Measurements from ENCODE around the gene HS3ST5.

HS3ST5 gene, protein sequence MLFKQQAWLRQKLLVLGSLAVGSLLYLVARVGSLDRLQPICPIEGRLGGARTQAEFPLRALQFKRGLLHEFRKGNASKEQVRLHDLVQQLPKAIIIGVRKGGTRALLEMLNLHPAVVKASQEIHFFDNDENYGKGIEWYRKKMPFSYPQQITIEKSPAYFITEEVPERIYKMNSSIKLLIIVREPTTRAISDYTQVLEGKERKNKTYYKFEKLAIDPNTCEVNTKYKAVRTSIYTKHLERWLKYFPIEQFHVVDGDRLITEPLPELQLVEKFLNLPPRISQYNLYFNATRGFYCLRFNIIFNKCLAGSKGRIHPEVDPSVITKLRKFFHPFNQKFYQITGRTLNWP

DNA sequence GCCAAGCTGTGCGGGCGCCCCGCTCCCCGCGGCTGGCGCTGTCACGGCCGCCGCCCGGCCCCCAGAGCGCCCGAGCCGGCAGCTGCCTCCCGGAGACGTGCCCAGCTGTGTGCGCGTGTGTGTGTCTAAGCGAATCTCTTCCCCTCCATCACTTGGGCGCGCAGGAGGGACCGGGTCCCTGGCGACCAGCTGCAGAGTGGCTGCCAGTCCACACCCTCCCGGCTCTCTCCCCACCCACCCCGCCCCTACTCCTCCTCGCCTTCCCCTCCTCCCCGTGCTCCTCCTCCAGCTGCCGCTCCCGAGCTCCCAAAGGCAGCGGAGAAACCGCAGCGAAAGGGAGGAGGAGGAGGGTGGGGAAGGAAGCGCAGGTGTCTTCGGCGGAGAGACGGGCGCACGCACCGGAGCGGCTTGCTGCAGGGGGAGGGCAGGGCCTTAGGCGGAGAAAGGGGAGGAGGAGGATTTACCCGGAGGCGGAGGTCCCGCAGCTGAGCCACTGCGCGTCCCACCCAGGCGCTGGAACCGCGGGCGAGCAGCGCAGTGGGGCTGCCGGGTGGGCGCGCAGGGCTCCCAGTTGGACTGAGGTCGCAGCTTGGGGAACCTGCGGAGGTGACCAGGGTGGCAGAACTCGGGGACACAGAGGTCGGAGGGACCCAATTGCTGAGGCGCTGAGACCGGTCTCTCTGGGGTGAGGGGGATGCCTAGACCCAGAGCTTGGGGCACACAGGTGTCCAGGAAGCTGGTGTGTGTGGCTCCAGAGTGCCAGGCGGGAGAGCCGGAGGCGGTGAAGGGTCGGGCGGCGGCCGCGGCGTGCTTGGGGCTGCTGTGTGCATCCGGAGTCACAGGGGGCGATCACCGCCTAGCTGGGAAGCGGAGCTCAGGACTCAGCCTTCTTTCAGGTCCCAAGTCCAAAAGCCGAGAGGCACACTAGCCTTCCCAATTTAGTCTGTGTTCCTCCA lies at the start of gene HS3ST5:
Gene HS3ST5, minus strand, starts transcription at position 198 of the 956 bp plus-strand sequence. CDS start 280,178 bp downstream, outside the sequence.
- ATAC-seq, result peak; percentile 16
- no peaks in the 10 kb centered on the region for H3K4me1 Mint-ChIP-seq
- no peak within 1 kb of the TSS for H3K27ac Mint-ChIP-seq
- H3K9me3 Mint-ChIP-seq, result no peaks in the 10 kb centered on the region
- DNase-seq (ENCODE audit: low spot score in 2 of 2), result no peak
- H3K36me3 Mint-ChIP-seq, result no peaks in the 10 kb centered on the region
- H3K4me3 Mint-ChIP-seq, result no peak within 1 kb of the TSS

DNA sequence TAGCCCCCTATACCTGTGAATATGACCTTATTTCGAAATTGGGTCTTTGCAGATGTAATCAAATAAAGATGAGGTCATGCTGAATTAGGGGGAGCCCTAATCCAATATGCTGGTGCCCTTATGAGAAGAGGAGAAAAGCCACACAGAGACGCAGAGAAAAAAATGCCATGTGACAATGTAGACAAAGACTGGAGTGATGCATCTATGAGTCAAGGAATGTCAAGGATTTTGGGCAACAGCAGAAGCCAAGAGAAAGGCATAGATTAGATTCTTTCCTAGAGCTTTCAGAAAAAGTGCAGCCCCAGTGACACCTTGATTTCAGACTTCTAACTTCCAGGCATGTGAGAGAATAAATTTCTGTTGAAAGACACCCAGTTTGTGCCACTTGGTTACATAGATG lies 47.4 kb upstream of the HS3ST5 start:
- DNase-seq (ENCODE audit: low spot score in 2 of 2) (no peak), ATAC-seq (no peak)
- Mint-ChIP-seq H3K27ac (no peak overlapping the region), H3K4me3 (no peak overlapping the region), H3K4me1 (no peaks in the 10 kb centered on the region), H3K9me3 (peaks cover 7% of the 10 kb centered on the region), H3K36me3 (no peaks in the 10 kb centered on the region)

DNA sequence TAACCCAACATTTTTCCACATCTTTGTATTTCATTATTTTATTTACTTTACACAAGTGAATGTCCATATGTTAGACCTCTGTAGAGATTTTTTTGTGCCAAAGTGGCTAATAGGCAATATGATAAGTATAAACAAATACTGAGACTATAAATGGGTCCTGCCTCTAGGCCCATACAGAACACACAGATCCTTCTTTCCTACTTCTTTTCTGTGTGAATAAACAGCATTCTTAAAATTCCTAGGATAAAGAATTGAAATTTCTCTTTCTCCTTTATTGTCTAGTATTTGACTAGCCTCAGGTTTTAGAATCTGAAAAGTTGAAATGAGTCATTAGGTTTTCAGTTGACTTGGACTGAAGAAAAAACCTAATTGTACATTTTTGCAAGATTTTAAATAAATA lies 46.3 kb upstream of the HS3ST5 start:
- no peaks in the 10 kb centered on the region for H3K36me3 Mint-ChIP-seq
- H3K4me3 Mint-ChIP-seq, result no peak overlapping the region
- H3K4me1 Mint-ChIP-seq, result no peaks in the 10 kb centered on the region
- no peak for ATAC-seq
- H3K27ac Mint-ChIP-seq, result no peak overlapping the region
- peaks cover 4% of the 10 kb centered on the region for H3K9me3 Mint-ChIP-seq
- no peak for DNase-seq (ENCODE audit: low spot score in 2 of 2)

DNA sequence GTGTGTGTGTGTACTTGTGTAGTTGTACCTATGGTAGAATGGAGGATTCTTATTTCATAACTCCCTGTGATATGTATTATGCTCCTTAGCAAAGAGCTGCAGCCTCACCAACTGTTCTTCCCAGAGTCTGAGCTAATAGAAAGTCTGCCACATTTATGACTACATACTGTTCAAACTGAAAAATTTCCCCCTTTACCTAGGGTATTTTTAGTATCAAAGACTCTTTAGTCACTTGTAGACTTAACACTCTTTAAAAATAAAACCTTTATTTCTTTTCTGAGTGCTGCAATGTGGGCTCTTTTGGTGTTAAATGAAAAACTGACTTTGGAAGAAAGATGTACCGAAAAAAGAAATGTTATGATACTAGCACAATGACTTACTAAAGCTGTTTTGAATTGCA lies 39.6 kb upstream of the HS3ST5 start:
- no peaks in the 10 kb centered on the region for H3K36me3 Mint-ChIP-seq
- no peak for DNase-seq (ENCODE audit: low spot score in 2 of 2)
- H3K9me3 Mint-ChIP-seq, result peaks cover 4% of the 10 kb centered on the region
- no peak for ATAC-seq
- H3K4me3 Mint-ChIP-seq, result no peak overlapping the region
- no peaks in the 10 kb centered on the region for H3K4me1 Mint-ChIP-seq
- no peak overlapping the region for H3K27ac Mint-ChIP-seq

DNA sequence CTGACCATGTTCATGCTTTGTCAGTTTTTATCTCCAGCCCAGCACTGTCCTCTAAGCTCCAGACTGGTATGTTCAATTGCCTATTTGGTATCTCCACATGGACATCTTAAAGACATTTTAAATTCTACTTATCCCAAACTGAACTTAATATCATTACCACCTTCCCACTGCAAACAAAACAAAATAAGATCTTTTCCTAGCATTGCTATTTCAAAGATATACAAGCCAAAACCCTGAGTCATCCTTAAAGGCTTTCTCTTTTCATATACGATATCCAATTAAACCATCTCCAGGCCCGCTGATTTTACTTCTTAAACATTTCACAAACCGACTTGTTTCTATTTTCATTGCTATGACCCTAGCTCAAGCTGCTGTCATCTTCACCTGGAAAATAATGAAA lies 35.1 kb upstream of the HS3ST5 start:
- Mint-ChIP-seq H3K4me3 (no peak overlapping the region), H3K36me3 (no peaks in the 10 kb centered on the region), H3K27ac (no peak overlapping the region), H3K9me3 (peaks cover 4% of the 10 kb centered on the region), H3K4me1 (no peaks in the 10 kb centered on the region)
- DNase-seq (ENCODE audit: low spot score in 2 of 2), result no peak
- no peak for ATAC-seq

DNA sequence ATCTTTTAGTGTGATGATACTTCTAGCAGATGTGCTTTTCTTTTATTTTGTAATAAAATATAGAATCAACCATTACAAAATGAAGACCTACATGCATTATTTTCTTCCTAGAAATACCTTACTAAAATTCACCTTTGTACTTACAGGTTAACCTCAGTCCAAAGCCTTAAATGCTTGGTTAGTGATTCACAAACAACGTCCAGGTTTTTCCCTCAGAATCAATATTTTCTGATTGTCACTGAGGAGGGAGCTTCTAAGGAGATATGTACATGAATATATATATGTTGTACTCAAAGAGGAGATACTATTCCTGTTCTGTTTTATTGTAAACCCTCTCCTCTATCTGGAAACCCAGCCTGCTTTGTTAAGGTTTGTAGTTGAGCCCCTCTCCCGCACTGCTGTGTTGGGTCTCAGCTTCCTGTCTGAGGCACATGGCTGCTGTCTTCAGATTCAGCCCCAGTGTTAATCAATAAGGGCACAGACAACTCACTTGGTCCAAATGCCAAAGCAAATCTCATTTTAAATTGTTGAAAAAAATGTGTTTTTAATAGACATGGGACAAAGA lies 33.9 kb upstream of the HS3ST5 start:
- no peak overlapping the region for H3K4me3 Mint-ChIP-seq
- H3K9me3 Mint-ChIP-seq, result peaks cover 4% of the 10 kb centered on the region
- H3K36me3 Mint-ChIP-seq, result no peaks in the 10 kb centered on the region
- no peak overlapping the region for H3K27ac Mint-ChIP-seq
- ATAC-seq (no peak), DNase-seq (ENCODE audit: low spot score in 2 of 2) (no peak)
- no peaks in the 10 kb centered on the region for H3K4me1 Mint-ChIP-seq

DNA sequence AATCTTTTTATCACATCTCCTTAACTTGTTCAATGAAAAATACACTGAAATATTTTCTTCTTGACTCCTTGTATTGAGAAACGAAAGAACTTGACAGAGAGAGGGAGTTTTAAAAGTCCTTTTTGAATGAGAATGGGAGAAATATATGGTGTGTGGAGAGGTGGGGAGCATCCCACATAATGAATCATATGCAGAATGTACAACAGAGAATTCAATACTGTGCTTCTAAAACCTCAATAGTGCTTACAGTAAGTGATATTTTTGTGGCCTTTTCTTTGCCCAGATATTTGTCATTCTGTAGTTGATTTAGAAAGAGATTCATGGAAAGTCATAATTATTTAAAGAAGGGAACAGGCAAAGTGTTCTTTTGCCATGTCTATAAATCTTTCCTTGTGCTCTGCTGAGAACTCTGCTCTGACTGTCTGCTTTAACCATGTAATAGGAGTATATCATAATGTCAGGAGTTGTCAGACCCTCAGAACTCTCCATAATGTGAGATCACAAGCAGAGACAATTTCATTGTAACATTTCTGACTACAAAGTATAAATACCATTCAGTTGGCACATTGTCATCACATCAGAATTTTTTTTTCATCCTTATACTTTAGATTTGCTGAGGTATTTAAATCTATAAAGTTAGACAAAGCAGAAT lies 32.8 kb upstream of the HS3ST5 start:
- H3K4me3 Mint-ChIP-seq, result no peak overlapping the region
- H3K4me1 Mint-ChIP-seq, result no peaks in the 10 kb centered on the region
- H3K9me3 Mint-ChIP-seq, result peaks cover 4% of the 10 kb centered on the region
- no peaks in the 10 kb centered on the region for H3K36me3 Mint-ChIP-seq
- H3K27ac Mint-ChIP-seq, result no peak overlapping the region
- no peak for ATAC-seq
- DNase-seq (ENCODE audit: low spot score in 2 of 2), result no peak

DNA sequence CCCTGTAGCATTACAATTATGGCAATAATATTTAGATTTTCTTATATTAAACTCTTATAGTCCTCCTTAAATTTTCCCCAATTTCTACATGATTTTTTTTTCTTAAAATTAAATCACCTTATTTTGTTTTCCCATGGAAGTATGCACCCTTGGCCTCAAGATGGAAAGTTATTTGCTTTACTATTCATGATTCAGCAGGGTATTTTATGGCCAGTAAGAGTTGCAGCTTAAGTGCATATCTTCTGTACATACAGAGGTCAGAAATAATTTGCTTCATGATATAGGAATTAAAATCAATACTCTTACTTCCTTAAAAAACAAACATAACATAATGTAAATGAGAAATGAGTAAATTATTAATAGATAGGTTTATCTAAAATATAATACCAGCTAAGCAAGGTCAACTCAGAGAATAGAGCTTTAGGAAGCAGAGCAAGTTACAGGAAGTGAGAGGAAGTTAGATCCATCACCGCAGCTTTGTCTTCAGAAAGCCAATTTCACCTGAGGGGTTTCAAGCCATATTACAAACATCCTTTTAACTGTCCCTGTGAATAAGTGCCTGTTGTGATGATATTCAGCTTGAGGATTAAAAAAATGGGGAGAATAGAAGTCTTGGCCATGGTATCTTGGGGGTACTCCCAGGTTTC lies 24.6 kb upstream of the HS3ST5 start:
- Mint-ChIP-seq H3K27ac (no peak overlapping the region), H3K36me3 (no peaks in the 10 kb centered on the region), H3K9me3 (peaks cover 2% of the 10 kb centered on the region), H3K4me3 (no peak overlapping the region), H3K4me1 (no peaks in the 10 kb centered on the region)
- DNase-seq (ENCODE audit: low spot score in 2 of 2), result no peak
- no peak for ATAC-seq

DNA sequence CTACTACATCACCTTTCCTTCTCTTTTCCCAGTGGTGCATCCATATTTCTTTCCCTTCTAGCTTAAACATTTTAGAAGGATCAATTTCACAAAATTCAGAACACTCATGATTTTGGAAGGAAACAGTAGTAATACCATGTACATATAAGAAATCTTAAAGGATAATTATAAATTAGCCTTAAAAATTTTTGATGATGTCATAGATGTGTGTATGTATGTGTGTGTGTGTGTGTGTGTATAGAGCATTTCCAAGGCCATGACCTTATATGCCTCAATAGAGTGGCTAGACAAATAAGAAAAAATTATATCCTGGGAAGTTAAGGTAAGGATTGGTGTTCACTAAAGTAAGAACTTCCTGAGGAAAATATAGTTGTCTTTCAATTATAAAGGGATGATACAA lies 24.1 kb upstream of the HS3ST5 start:
- Mint-ChIP-seq H3K36me3 (no peaks in the 10 kb centered on the region), H3K4me3 (no peak overlapping the region), H3K4me1 (no peaks in the 10 kb centered on the region)

DNA sequence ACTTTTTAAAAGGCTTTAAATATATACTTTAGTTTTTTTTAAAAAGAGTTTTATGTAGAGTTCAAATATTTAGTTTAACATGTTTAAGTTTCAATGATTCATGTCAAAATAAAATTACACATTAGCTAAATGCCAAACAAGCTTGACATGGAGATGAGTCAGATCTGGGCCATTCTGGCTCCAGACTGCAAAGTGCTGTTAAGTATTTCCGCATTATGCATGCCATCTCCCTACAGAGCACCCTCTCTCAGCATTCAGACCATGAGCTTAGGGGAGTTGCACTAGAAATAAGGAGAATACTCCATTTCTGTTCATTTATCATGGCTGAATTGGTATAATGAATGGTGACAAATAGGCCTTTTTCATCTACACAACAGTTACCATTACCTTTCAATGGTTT lies 21.5 kb upstream of the HS3ST5 start:
- ATAC-seq (no peak), DNase-seq (ENCODE audit: low spot score in 2 of 2) (no peak)
- Mint-ChIP-seq H3K9me3 (peaks cover 5% of the 10 kb centered on the region), H3K27ac (no peak overlapping the region), H3K4me1 (no peaks in the 10 kb centered on the region), H3K36me3 (no peaks in the 10 kb centered on the region), H3K4me3 (no peak overlapping the region)

More for the DNA sequence above, 24.1 kb upstream of the HS3ST5 start:
- H3K27ac Mint-ChIP-seq, result no peak overlapping the region
- ATAC-seq (no peak), DNase-seq (ENCODE audit: low spot score in 2 of 2) (no peak)
- peaks cover 3% of the 10 kb centered on the region for H3K9me3 Mint-ChIP-seq

DNA sequence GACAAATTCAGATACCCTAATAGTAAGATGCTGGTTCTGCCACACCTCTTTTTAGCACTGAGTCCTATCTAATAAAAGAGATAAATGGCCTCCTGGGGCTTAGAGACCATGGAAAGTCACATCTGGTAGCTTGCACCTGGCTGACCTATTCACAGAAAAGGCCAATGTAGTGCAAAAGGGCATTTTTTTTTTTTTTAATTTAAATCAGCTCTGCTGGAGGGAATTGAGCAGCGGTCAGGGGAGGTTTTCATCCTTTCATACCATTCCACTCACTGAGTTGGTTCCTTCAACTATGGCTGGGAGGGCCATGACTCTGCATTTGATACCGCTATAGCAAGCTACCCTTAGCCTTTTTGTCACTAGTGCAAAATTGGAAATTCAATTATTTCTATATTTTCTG lies 20.1 kb upstream of the HS3ST5 start:
- ATAC-seq (no peak), DNase-seq (ENCODE audit: low spot score in 2 of 2) (no peak)
- no peaks in the 10 kb centered on the region for H3K4me1 Mint-ChIP-seq
- H3K9me3 Mint-ChIP-seq, result peaks cover 5% of the 10 kb centered on the region
- H3K36me3 Mint-ChIP-seq, result no peaks in the 10 kb centered on the region
- no peak overlapping the region for H3K27ac Mint-ChIP-seq
- no peak overlapping the region for H3K4me3 Mint-ChIP-seq

DNA sequence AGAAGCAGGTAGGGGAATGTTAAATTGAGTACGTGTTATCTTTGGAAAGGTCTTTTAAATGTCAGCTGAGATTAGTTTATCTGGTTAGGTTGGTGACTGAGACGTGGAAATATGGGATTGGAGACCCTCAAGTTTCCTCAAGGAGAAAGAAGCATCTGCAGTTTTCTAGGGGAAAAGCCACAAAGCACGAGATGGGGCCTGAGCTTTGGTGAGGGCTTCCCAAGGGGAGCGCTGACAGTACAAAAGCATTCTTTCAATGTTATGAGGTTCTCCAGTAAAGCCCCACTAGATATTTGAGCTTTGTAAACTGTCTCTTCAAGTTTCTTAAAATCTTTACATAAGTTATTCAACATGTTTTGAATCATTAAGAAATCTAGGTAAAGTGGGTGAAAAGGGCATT lies 19.6 kb upstream of the HS3ST5 start:
- ATAC-seq (no peak), DNase-seq (ENCODE audit: low spot score in 2 of 2) (no peak)
- Mint-ChIP-seq H3K9me3 (peaks cover 5% of the 10 kb centered on the region), H3K36me3 (no peaks in the 10 kb centered on the region), H3K4me1 (no peaks in the 10 kb centered on the region), H3K4me3 (no peak overlapping the region), H3K27ac (no peak overlapping the region)

DNA sequence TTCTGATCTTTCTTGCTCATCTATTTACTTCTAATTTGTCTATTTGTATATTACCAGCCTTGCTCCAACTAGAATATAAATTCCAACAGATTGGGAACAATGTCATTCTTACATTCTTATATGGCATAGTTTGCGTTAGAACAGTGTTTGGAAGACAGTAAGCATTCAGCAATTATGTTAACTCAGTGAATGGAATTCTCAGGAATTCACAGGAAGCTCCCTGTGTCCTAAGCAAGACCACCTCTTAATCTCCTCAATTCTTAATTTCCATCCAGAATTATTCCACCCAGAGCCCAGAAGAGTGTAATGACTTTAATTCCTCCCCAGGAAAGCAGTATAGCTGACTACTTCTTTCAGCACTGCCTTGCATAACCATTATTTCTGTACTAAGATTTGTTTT lies 18.2 kb upstream of the HS3ST5 start:
- H3K9me3 Mint-ChIP-seq, result peaks cover 8% of the 10 kb centered on the region
- DNase-seq (ENCODE audit: low spot score in 2 of 2) (no peak), ATAC-seq (no peak)
- no peak overlapping the region for H3K4me3 Mint-ChIP-seq
- H3K27ac Mint-ChIP-seq, result no peak overlapping the region
- no peaks in the 10 kb centered on the region for H3K36me3 Mint-ChIP-seq
- H3K4me1 Mint-ChIP-seq, result no peaks in the 10 kb centered on the region

DNA sequence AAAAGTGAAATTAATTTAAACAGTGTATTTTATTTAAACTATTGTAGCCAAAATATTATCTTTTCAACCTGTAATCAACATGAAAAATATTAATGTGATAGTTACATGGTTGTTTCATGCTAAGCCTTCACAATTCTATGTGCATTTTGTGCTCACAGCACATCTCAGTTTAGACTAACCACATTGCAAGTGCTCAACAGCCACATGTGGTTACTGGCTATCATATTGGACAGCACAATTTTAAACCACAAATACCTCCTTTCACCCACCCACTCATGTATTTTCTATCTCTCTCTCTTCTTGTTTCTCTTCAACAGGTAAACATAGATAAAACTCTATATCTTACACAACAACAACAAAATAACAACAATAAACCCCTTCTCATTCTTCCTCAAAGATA lies 12.5 kb upstream of the HS3ST5 start:
- DNase-seq (ENCODE audit: low spot score in 2 of 2) (no peak), ATAC-seq (no peak)
- H3K27ac Mint-ChIP-seq, result no peak overlapping the region
- peaks cover 15% of the 10 kb centered on the region for H3K9me3 Mint-ChIP-seq
- no peaks in the 10 kb centered on the region for H3K4me1 Mint-ChIP-seq
- H3K4me3 Mint-ChIP-seq, result no peak overlapping the region
- H3K36me3 Mint-ChIP-seq, result no peaks in the 10 kb centered on the region

DNA sequence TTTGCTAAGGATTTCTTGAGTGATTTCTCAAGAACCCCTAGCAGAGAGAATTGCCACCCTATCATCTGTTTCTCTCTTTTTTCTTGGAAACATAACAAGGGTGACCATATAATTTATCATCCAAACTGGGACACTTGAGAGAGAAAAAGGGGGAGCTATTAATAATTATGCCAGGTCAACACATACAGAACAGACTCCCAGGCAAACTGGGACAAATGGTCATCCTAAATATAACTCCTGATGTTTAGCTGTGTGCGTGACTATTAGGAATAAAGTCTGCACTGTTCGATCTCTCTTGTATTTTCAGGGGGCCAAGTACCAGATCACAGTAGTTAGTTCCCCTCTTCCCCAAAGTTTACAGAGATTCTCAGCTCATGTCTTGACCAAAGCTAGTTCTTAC lies 11.7 kb upstream of the HS3ST5 start:
- H3K36me3 Mint-ChIP-seq, result no peaks in the 10 kb centered on the region
- H3K9me3 Mint-ChIP-seq, result peaks cover 16% of the 10 kb centered on the region
- no peak overlapping the region for H3K4me3 Mint-ChIP-seq
- DNase-seq (ENCODE audit: low spot score in 2 of 2) (no peak), ATAC-seq (no peak)
- H3K27ac Mint-ChIP-seq, result no peak overlapping the region
- no peaks in the 10 kb centered on the region for H3K4me1 Mint-ChIP-seq

Measured in stimulated activated effector memory CD8-positive, alpha-beta T cell treated with anti-CD3 and anti-CD28 coated beads, Interleukin-12 subunit alpha, Interleukin-12 subunit beta, amount 100 ng/mL, for 72 hours (primary cell).